Prostate gland (tissue), 2 donors: ENCODE results near the gene HSF4. TPM values are rescaled to one million over a fixed set of nuclear protein-coding genes. Genes with fewer than 3 reads are reported as not detected.

Source experiments
- DNase-seq: peaks from one replicate; pipeline ENCODE4 v3.0.0-alpha.2; 2019; ENCODE audit warnings: low spot score
- H3K27ac ChIP-seq, 2 donors: fragments of 200-600 bp; sonication (generic); 2 replicates each; pipeline ENCODE4 v1.5.1; 2017 to 2019
- H3K27me3 ChIP-seq: fragments of 200-600 bp; sonication (generic); replicated peaks from 2 replicates; pipeline ENCODE4 v1.5.1; 2019; ENCODE audit not compliant: insufficient read depth
- H3K36me3 ChIP-seq, 2 donors: fragments of 200-600 bp; sonication (generic); 1 replicate in 1 of 2; 2 replicates in 1 of 2; pipeline versions ENCODE4 v1.5.1 to v1.8.1; 2017 to 2019
- H3K4me1 ChIP-seq: fragments of 200-600 bp; sonication (generic); replicated peaks from 2 replicates; pipeline ENCODE4 v1.5.1; 2019
- H3K4me3 ChIP-seq, 2 donors: fragments of 200-600 bp; sonication (generic); 2 replicates each; pipeline ENCODE4 v1.5.1; 2017 to 2019
- H3K9me3 ChIP-seq: fragments of 200-600 bp; sonication (generic); 2 replicates; pipeline ENCODE4 v1.5.1; 2017
- CTCF ChIP-seq, 4 experiments: fragments of 200-600 bp in 2 of 4; fragments of 450-650 bp in 2 of 4; sonication (generic) in 2 of 4; IDR thresholded peaks; 1 replicate in 3 of 4; 2 replicates in 1 of 4; pipeline ENCODE4 v1.5.1; 2016 to 2019; ENCODE audit warnings: antibody characterized with exemption in 4 of 4, mild to moderate bottlenecking in 2 of 4, moderate library complexity in 2 of 4
- POLR2A ChIP-seq: fragments of 450-650 bp; IDR thresholded peaks from one replicate; pipeline ENCODE4 v1.6.1; 2016; ENCODE audit warnings: antibody characterized with exemption, mild to moderate bottlenecking
- POLR2AphosphoS5 ChIP-seq: sonication (generic); formaldehyde crosslinking; IDR thresholded peaks from one replicate; pipeline ENCODE4 v1.6.1; 2017; ENCODE audit warnings: antibody characterized with exemption
- WGBS: methylation state at CpG from one replicate; pipeline ENCODE4 v1.1.5; 2018; 5-methylcytosine and 5-hydroxymethylcytosine counted together
- intact Hi-C: fragments of 100-400 bp; cut with DNase I; formaldehyde crosslinking; loops from one replicate; pipeline ENCODE4 v1.14.2; 2022
- total RNA-seq, 2 donors: library from RNA; depleted of rRNA; stranded (reverse); fragments of >200 nt; gene quantifications; one replicate each; pipeline ENCODE4 v1.1.0, GENCODE V29; 2016

Gene HSF4
- total RNA-seq, 2 donors from 2014 or later = 109 to 137 TPM

GRCh38 chr16:67174706-67175231 lies 10.2 kb downstream of the HSF4 start:
- no peak for DNase-seq
- 57% methylated on average over 24 of the region's 31 CpGs for WGBS
- Histone ChIP-seq H3K36me3 (no peaks in the 10 kb centered on the region), H3K9me3 (no peaks in the 10 kb centered on the region), H3K27ac (peak overlapping the region; percentile 90 to 96), H3K4me3 (peak overlapping the region; percentile 26 to 38), H3K4me1 (peaks cover 17% of the 10 kb centered on the region), H3K27me3 (no peaks in the 10 kb centered on the region)
- intact Hi-C loops = no loop called here
- TF ChIP-seq CTCF (IDR thresholded peaks at IDR 0.05) = no peak
- TF ChIP-seq POLR2A = no peak
- TF ChIP-seq POLR2AphosphoS5 = no peak

- H3K4me3 ChIP-seq = no peak overlapping the region
- no peak for DNase-seq
- no peaks in the 10 kb centered on the region for H3K36me3 ChIP-seq
- WGBS = 81% methylated on average over 12 of the region's 12 CpGs
- TF ChIP-seq POLR2A = no peak
- TF ChIP-seq POLR2AphosphoS5 = no peak
- TF ChIP-seq CTCF (IDR thresholded peaks at IDR 0.05) = no peak
- no peaks in the 10 kb centered on the region for H3K27me3 ChIP-seq
- no peak overlapping the region for H3K27ac ChIP-seq
- intact Hi-C loops = no loop called here
- H3K9me3 ChIP-seq = no peaks in the 10 kb centered on the region
- peaks cover 15% of the 10 kb centered on the region for H3K4me1 ChIP-seq
These were observed 12.1 kb downstream of the HSF4 start for GRCh38 chr16:67176662-67177061.

GRCh38 chr16:67177743-67178699 lies 13.5 kb downstream of the HSF4 start:
- H3K4me1 ChIP-seq = peaks cover 15% of the 10 kb centered on the region
- TF ChIP-seq POLR2AphosphoS5 (peak; percentile 77), POLR2A (peak; percentile 77), CTCF (IDR thresholded peaks at IDR 0.05) (peak in 2 of 4 experiments; percentile 33 to 41)

GRCh38 chr16:67179421-67180080 lies 15.0 kb downstream of the HSF4 start:
- no peak for DNase-seq
- intact Hi-C loops = no loop called here
- H3K4me1 ChIP-seq = peaks cover 20% of the 10 kb centered on the region
- WGBS = 86% methylated on average over 12 of the region's 13 CpGs
- H3K27me3 ChIP-seq = no peaks in the 10 kb centered on the region
- H3K4me3 ChIP-seq = no peak overlapping the region
- H3K9me3 ChIP-seq = no peaks in the 10 kb centered on the region
- TF ChIP-seq POLR2A = no peak
- H3K27ac ChIP-seq = peak overlapping the region in 1 of 2 donors; percentile 77
- no peaks in the 10 kb centered on the region for H3K36me3 ChIP-seq

More at GRCh38 chr16:67177743-67178699, 13.5 kb downstream of the HSF4 start:
- Histone ChIP-seq H3K27me3 (no peaks in the 10 kb centered on the region), H3K36me3 (no peaks in the 10 kb centered on the region), H3K4me3 (peak overlapping the region; percentile 32 to 41), H3K9me3 (no peaks in the 10 kb centered on the region), H3K27ac (peak overlapping the region; percentile 77 to 85)
- peak; percentile 85 for DNase-seq
- intact Hi-C loops = no loop called here
- 4% methylated on average over 57 of the region's 73 CpGs for WGBS

GRCh38 chr16:67180166-67180565 lies 15.6 kb downstream of the HSF4 start:
- H3K36me3 ChIP-seq = no peaks in the 10 kb centered on the region
- intact Hi-C loops = no loop called here
- no peak overlapping the region for H3K4me3 ChIP-seq
- DNase-seq = no peak
- TF ChIP-seq POLR2A = no peak
- no peak for TF ChIP-seq CTCF (IDR thresholded peaks at IDR 0.05)
- TF ChIP-seq POLR2AphosphoS5 = no peak
- H3K27me3 ChIP-seq = no peaks in the 10 kb centered on the region
- peaks cover 20% of the 10 kb centered on the region for H3K4me1 ChIP-seq
- no peak overlapping the region for H3K27ac ChIP-seq
- H3K9me3 ChIP-seq = no peaks in the 10 kb centered on the region
- 93% methylated on average over 16 of the region's 16 CpGs for WGBS
